Hematopoietic multipotent progenitor cell treated with erythropoietin and hydrocortisone succinate and interleukin-3 and kit ligand, for 17 days (in vitro differentiated cells): ENCODE results near the gene SIRPB1.
"Not testable (repeated sequence)": the region's sequence is repeated elsewhere in the genome, so short reads cannot be mapped to it uniquely, and the experiment has no call there.

Experiments
- DNase-seq: peaks from one replicate; pipeline ENCODE4 v3.0.0-alpha.2; 2015; ENCODE audit warnings: low spot score

SIRPB1 gene

DNA sequence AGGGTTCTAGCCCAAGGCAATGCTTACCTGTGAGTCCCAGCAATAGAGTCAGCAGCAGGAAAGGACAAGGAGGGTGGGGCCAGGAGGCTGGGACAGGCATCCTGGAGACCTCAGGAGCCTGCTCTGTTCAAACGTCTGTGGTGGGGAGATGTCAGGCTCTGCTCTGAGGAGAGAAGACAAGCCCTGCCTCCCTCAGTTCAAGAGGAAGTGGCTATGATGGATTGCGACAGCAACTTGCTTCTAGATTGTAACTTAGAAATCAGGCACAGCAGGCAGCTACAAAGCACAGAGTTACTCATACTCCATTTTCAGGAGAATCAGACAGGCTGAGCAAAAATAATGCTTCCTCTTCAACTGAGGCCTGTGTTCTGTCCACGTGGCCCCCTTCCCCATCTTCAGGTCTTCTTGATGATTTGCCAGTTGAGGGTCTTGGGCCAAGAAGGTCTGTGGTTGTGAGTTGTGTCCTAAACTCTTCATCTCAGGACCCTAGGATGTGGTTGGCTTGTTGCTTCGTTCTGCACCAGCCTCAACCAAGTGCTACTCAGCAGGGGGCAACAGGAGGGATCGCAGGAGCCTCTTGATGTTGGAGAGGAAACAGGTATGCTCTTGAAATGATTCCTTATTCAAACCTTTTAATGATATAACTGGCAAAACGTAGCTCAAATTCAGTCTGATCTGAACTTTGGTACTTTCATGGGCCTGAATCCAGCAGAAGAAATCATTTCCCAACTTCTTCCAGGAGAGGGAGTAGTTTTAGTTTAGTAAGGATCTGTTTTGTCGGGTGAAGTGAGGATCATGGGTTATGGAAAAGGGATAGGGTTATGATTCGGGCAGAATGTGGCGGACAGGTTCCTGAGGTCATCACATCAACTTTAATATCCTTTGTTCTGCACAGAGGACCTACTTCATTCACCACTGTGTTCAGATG, 31.0 kb downstream of the SIRPB1 start:
- DNase-seq: no peak

GRCh38 chr20:1587781-1588532, 31.9 kb downstream of the SIRPB1 start:
- DNase-seq: no peak

- DNase-seq: no peak
These were observed 40.3 kb downstream of the SIRPB1 start for GRCh38 chr20:1579488-1579887.

GRCh38 chr20:1577906-1578305, 41.9 kb downstream of the SIRPB1 start:
- no peak for DNase-seq

DNA sequence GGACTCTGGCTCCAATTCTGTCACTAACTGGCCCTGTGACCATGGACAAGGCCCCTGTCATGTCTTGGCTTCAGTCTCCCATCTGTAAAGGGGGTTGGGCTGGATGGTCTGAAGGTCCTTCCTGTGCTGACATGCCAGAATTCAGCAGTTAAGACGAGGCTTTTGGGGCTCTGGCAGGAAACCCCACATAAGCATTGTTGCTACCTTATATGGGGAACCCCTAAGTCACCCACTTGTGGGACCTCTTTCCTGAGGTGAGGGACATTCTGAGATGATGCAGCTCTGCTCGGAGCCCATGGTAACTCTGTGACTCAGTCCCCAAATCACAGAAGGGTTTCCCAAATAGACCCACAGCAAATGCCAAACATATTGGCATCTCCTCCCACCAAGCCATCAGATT, 42.5 kb downstream of the SIRPB1 start:
- DNase-seq: not testable (repeated sequence)

DNA sequence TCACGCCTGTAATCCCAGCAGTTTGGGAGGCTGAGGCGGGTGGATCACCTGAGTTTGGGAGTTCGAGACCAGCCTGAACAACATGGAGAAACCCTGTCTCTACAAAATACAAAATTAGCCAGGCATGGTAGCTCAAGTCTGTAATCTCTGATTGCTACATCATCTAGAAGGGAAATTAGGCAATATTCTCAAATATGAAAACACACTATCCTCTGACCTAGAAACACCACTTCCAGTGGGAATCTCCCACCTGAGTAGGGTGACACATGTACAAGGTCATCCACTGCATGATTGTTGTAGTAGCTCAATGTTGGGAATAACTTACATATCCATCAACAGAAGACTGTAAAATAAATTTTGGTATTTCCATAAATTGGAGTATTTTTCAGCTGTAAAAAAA, 43.2 kb downstream of the SIRPB1 start:
- no peak for DNase-seq

- not testable (repeated sequence) for DNase-seq
These were observed 43.8 kb downstream of the SIRPB1 start for GRCh38 chr20:1576003-1576402.

DNA sequence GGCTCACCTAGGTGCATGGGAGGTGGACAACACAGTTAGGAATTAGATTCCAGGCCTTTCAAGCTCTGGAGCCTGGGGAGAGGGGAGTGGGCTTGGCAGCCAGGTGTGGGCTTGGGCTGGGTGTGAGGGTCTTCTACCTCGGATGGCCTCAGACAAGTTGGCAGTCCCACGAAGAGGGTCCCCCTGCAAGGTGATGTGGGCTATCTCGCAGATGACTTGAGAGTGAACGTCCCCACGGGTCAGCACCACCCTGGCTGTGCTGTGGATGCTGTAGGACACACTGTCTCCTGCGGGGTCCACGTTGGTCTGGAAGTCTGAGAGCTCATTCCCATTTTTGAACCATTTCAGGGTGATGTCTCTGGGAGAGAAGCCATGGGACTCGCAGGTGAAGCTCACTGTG, 48.2 kb downstream of the SIRPB1 start:
- DNase-seq: not testable (repeated sequence)
